GM21737 (cell line): Measurements from ENCODE around the gene PCSK2.
"Not testable (repeated sequence)": the region's sequence is repeated elsewhere in the genome, so short reads cannot be mapped to it uniquely, and the experiment has no call there.

Experiments used
- ATAC-seq: cut with Tn5 transposase; IDR thresholded peaks from one replicate; pipeline ENCODE4 v1.9.1; 2021; ENCODE audit warnings: mild to moderate bottlenecking, moderate library complexity; ENCODE audit not compliant: unreplicated experiment

The PCSK2 gene

GRCh38 chr20:17226410-17227218 lies at the start of gene PCSK2:
Gene PCSK2, plus strand, starts transcription at chr20:17227040. Its CDS starts 266 bp downstream, at chr20:17227306.
- ATAC-seq = no peak

- ATAC-seq = no peak
Observed at GRCh38 chr20:17177341-17177740, 49.5 kb upstream of the PCSK2 start.

GRCh38 chr20:17179840-17180239 lies 47.0 kb upstream of the PCSK2 start:
- no peak for ATAC-seq

- no peak for ATAC-seq
Observed at GRCh38 chr20:17189976-17190695, 36.7 kb upstream of the PCSK2 start.

GRCh38 chr20:17197041-17197440 lies 29.8 kb upstream of the PCSK2 start:
- no peak for ATAC-seq

- no peak for ATAC-seq
Observed at GRCh38 chr20:17202030-17202429, 24.8 kb upstream of the PCSK2 start.

- ATAC-seq = no peak
Observed at GRCh38 chr20:17202673-17203072, 24.2 kb upstream of the PCSK2 start.

GRCh38 chr20:17205084-17205813 lies 21.6 kb upstream of the PCSK2 start:
- no peak for ATAC-seq

GRCh38 chr20:17210387-17210786 lies 16.5 kb upstream of the PCSK2 start:
- ATAC-seq = no peak

GRCh38 chr20:17210983-17211382 lies 15.9 kb upstream of the PCSK2 start:
- ATAC-seq = no peak

- no peak for ATAC-seq
Observed at GRCh38 chr20:17215167-17215566, 11.7 kb upstream of the PCSK2 start.

GRCh38 chr20:17219856-17220255 lies 7.0 kb upstream of the PCSK2 start:
- ATAC-seq = not testable (repeated sequence)

GRCh38 chr20:17223553-17223952 lies 3.3 kb upstream of the PCSK2 start:
- no peak for ATAC-seq

GRCh38 chr20:17225851-17226409 lies 910 bp upstream of the PCSK2 start:
- ATAC-seq = no peak

- no peak for ATAC-seq
Observed at GRCh38 chr20:17227219-17227575, 357 bp downstream of the PCSK2 start.

- ATAC-seq = no peak
Observed at GRCh38 chr20:17227669-17228623, 1.1 kb downstream of the PCSK2 start.

- no peak for ATAC-seq
Observed at GRCh38 chr20:17228624-17229061, 1.8 kb downstream of the PCSK2 start.

GRCh38 chr20:17229256-17229655 lies 2.4 kb downstream of the PCSK2 start:
- ATAC-seq = no peak

- ATAC-seq = no peak
Observed at GRCh38 chr20:17233626-17234025, 6.8 kb downstream of the PCSK2 start.

GRCh38 chr20:17236766-17237165 lies 9.9 kb downstream of the PCSK2 start:
- no peak for ATAC-seq
